AG10803 (cell line): Measurements from ENCODE around the gene HCN1.

Experiments used
- DNase-seq: peaks from one replicate; pipeline ENCODE4 v3.0.0; 2010; ENCODE audit warnings: low read depth
- H3K4me3 ChIP-seq: 2 replicates; pipeline ENCODE4 v1.5.1; 2011; ENCODE audit warnings: mild to moderate bottlenecking, low read length, control low read depth
- CTCF ChIP-seq: conservative IDR thresholded peaks from 2 replicates; pipeline ENCODE4 v1.5.1; 2011; ENCODE audit warnings: mild to moderate bottlenecking, low read length, control low read depth, inconsistent platforms

Gene HCN1

GRCh38 chr5:45578270-45578669, 117.9 kb downstream of the HCN1 start:
- H3K4me3 ChIP-seq: no peak overlapping the region
- DNase-seq: no peak
- no peak for TF ChIP-seq CTCF

- TF ChIP-seq CTCF: no peak
- DNase-seq: no peak
- H3K4me3 ChIP-seq: no peak overlapping the region
Measured at GRCh38 chr5:45568813-45569212, 127.4 kb downstream of the HCN1 start.

GRCh38 chr5:45542421-45542820, 153.8 kb downstream of the HCN1 start:
- TF ChIP-seq CTCF: no peak
- H3K4me3 ChIP-seq: no peak overlapping the region
- no peak for DNase-seq

- TF ChIP-seq CTCF: no peak
Measured at GRCh38 chr5:45533663-45534062, 162.5 kb downstream of the HCN1 start.

GRCh38 chr5:45532826-45533624, 163.2 kb downstream of the HCN1 start:
- no peak for DNase-seq
- no peak for TF ChIP-seq CTCF
- no peak overlapping the region for H3K4me3 ChIP-seq

More at GRCh38 chr5:45533663-45534062, 162.5 kb downstream of the HCN1 start:
- H3K4me3 ChIP-seq: no peak overlapping the region
- DNase-seq: no peak

- DNase-seq: peak; percentile 17
- TF ChIP-seq CTCF: peak; percentile 39
- no peak overlapping the region for H3K4me3 ChIP-seq
Measured at GRCh38 chr5:45521067-45521466, 175.1 kb downstream of the HCN1 start.

- TF ChIP-seq CTCF: no peak
- no peak for DNase-seq
Measured at GRCh38 chr5:45512521-45512920, 183.7 kb downstream of the HCN1 start.

More at GRCh38 chr5:45512521-45512920, 183.7 kb downstream of the HCN1 start:
- H3K4me3 ChIP-seq: no peak overlapping the region
